DLD1 (cell line): ENCODE data around the gene PHACTR2.
"Not testable (repeated sequence)": the region's sequence is repeated elsewhere in the genome, so short reads cannot be mapped to it uniquely, and the experiment has no call there.

ENCODE experiments used
- in situ Hi-C: cut with HindIII; loops from 2 replicates; pipeline ENCODE4 v1.10.0; 2017; ENCODE audit warnings: low sequenced_read_pairs

PHACTR2 gene

DNA sequence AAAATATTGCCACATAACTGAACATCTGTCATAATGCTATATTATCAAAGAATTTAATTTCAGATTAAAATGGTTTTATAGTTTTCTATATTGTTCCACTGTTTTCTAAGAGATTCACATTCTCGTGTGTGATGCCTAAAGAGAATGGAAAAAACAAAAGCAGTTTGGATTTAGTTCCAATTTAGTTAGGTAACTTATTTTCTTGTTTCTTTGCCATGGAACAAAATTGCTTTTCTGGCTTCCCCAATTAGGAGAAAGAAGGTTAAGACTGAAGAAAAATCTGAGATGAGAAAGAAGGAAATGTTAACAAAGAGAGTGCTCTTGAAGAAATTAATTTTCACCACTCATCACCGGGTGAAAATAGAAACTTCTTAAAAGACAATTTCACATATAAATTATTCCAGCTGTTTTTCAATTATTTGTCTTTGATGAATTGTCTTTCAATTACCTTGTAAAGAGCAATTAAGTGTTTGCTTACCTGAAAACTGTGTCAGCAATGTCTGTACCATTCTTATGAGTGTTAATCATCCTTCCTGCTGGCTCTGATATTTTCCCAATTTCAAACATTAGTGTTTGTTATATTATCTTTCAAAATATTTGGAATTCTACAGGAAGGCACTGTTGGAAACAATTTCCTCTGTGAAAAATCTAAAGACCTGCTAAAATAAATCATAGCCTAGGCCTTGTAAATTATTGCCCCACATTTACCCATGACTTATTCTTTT is 19.5 kb downstream of the PHACTR2 start:
- in situ Hi-C loops = no loop called here

DNA sequence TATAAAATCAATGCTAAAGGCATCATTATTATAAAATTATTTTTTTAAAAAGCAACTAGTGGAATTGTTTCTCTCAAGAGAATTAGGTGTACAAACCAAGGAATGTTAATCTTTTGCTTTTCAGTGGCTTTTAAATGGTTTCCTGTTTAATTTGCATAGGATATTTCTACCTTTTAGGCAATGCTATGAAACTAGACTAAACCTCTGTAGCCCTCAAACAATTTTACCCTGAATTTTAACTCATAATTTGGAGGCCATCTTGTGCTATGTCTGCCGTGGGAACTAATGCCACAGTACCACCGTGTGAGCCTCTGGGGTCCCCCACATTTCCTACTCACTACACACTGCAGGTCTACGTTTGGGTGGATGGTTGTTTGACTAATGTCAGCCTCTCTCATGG is 20.6 kb downstream of the PHACTR2 start:
- in situ Hi-C loops = no loop called here

DNA sequence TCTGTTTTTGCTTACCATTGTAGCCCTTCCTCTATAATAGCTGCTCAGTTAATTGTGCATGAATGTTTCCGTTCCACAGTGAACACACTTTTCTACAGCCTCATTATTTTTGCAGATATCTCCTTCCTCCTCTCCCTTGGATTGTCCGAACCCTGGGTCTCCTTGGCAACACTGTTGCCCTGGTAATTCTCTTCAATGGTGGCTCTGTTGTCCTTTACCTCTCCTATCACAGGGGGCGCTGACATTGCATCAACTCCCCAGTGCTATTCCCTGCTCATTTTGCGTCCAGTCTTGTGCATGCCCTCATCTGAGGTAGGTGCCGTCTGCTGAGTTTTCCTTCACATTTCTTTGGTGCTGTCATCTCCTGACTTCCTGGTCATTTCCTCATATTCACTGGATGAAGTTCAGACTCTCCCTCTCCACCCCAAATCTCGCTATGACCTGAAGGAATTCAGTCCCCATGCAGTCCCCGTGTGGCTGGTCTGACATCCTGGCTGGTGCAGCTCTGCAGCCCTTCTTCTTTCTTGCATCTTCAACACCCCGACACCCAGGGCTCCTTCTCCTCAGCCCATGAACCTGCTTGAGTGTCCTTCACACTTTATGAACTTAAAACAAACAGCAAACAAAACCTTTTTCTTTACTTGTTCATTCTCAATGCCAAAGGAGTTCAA is 21.1 kb downstream of the PHACTR2 start:
- in situ Hi-C loops = no loop called here

DNA sequence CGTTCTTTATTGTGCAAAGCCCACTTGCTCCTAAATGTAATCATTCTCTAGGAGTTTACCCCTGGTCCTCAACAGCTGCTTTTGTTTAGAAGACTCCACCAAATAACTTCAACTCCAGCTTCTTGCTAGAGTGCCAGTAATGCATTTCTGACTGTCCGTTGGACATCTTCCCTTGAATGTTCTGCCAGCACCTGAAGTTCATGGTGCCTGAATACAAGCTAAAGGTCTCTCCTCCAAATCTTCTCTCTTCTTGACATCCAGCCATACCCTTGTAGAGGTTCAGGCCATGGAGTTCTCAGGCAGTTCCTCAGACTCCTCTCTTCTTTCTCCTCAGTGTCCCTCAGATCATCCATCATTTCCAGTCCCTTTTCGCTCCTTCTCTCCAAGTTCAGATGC is 21.7 kb downstream of the PHACTR2 start:
- in situ Hi-C loops = no loop called here

DNA sequence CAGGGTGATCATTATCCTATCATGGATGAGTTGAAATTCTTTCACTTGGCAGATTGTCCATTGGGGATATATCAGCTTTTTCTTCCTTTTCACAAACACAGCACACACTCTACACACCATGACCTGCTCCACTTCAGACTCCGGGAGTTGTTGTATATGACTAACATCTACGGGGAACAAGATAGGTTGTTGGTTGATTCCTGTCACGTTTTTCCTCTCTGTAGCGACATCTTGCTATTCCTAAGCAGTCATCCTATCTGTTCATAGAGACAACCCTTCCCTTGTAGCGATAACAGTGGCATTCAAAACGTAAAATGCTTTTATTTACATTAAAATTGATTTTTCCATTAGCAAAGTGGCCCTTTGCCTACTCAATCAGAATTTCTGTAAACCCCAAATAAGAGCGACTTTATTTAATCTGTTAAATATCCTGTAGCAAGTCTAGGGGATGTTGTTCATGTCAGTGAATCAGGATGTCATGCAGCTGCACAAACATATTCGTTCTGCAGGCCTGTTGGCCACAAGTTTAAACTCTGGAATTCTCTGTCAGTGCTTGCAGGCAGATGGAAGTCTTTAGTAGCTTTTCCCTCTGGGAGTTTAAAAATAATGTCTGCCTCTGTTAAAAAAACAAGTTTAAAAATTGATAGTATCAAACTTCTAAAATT is 23.1 kb downstream of the PHACTR2 start:
- in situ Hi-C loops = no loop called here

DNA sequence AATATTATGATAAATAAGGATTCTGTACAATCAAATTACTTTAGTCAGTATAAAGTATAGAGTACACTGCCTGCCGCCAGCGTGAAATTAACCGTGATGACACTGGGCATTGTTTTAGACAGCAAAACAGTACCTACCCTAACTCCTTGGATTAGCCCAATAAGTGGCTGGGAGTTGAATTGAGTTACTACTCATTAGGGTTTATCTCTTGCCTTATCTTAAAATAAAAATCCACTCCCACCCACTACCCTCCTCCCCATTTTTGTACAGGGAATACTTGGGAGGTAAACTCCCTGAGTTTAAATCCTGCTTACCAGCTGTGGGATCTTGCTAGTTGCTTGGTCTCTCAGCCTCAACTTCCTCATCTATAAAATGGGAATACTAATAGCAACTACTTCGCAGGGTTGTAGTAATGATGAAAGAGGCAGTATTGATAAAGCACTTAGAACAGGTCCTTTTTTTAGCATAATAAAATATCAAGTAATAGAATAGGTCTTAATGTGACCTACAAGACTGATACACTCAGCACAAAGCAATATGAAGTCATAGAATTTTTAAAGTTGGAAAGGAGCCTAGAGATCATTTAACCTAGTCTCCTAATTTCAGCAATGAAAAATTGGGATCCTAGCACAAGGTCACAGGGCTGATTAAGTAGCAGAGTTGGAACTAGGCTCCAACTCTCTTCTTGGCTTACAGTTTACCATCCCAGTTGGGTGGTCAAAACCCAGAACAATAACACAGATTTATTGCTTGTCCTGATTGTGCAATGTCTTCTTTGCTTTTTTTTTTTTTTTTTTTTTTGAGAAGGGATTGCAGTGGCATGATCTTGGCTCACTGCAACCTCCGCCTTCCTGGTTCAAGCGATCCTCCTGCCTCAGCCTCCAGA is 23.8 kb downstream of the PHACTR2 start:
- in situ Hi-C loops = no loop called here

DNA sequence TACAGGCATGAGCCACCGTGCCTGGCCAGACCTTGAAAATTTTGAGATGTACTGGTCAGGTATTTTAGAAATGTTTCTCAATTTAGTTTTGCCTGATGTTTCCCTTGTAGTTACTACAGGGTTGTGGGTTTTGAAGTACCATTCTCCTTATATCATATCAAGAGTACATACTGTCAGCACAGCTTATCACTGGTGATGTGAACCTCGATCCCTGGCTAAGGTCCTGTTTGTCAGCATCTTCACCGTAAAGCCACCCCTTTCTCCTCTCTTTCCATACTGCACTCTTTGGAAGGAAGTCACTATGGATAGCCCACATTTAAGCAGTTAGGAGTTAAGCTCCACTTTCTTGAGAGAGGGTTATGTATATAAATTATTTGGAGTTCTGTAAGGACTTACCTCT is 27.8 kb downstream of the PHACTR2 start:
- in situ Hi-C loops = no loop called here

DNA sequence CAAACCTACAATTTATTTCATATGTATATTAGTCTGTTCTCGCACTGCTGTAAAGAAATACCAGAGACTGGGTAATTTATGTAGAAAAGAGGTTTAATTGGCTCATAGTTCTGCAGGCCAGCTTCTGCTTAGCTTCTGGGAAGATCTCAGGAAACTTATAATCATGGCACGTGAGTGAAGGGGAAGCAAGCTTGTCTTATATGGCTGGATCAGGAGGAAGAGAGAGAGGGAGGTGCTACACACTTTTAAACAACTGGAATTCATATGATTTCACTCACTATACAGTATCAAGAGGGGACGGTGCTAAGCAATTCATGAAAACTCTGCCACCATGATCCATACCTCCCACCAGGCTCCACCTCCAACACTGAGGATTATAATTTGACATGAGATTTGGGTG is 29.9 kb downstream of the PHACTR2 start:
- in situ Hi-C loops = no loop called here

DNA sequence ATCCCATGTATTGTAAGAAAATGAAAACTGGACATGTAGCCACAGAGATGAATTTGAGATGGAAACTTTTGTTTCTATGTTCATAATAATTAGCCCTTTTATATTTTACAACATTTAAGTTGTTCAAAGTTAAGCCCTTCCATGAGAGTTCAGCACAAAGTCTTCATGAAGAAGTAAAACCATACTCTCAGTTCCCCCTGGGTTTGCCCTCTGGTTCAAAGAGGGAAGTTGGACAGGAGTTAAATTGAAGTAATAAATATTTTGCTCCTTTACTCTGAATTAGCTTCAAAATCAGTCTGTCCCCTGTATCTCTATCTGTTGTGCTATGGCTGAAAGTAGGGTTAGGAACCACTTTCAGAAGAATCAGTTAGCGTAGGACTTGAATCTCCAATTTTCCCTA is 31.1 kb downstream of the PHACTR2 start:
- in situ Hi-C loops = no loop called here

DNA sequence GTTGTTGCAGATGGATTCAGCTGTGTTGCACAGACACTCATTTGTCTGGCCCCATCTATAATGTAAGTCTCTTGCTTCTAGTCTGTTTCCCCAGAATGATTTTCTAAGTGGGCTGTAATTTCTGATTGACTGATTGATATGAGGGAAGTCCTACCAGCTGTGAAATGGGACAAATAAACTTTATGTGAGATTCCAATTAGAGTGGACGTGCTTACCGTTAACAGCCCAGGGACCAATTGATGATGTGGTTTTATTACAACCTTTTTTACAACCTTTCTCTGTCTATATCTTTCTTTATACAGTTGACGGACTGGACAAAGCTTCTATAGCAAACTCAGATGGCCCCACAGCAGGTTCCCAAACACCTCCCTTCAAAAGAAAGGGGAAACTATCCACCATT is 33.9 kb downstream of the PHACTR2 start:
- in situ Hi-C loops = no loop called here

DNA sequence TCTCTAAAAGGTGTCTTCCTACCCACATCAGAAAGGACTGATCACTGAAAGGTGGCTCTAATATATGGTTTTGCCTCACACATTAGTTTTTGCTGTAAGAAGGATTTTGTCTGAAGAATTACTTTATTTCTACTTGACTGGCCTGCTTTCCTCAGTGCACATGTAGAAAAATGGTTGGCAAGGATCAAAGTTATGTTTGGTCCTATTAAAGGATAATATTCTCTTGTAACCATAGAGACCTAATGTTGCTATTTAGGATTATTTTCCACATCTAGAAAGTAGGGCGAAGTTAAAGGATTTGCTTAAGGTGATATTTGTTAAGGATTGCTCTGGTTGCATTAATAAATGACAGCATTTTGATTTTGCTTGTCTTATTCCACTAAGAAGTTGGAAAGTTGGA is 40.7 kb downstream of the PHACTR2 start:
- in situ Hi-C loops = no loop called here

DNA sequence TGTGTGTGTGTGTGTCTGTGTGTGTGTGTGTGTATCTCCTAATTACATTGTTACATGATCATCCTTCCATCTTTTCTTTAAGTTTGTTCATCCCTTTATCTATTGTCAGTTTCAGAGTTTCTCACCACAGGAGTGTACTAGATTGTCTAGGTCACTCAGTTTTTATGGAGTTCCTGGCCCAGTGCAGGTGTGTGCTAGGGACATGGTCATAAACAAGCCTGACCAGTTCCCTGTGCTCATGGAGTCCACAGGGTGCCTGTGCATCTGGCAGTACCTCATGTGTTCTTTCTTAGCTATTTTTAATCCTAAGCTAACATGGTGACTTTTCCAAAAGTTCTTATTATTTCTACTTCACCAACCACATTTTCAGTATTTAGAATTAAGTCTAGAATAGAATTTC is 43.9 kb downstream of the PHACTR2 start:
- in situ Hi-C loops = no loop called here

DNA sequence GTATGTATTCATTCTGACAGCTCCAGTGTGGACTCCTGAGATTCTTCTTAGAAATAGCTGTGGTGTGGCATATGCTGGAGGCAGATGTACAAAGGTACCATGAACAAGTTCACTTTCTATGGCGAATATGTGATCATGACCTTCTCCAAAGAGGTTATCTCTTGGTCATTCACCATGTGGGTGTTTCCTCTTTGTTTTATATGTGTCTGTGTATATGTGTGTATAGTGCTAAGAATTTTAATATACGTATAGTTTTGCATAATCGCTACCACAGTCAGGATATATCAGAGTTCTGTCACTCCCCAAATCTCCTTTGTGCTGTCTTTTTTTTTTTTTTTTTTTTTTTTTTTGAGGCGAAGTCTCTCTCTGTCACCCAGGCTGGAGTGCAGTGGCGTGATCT is 47.1 kb downstream of the PHACTR2 start:
- in situ Hi-C loops = no loop called here

DNA sequence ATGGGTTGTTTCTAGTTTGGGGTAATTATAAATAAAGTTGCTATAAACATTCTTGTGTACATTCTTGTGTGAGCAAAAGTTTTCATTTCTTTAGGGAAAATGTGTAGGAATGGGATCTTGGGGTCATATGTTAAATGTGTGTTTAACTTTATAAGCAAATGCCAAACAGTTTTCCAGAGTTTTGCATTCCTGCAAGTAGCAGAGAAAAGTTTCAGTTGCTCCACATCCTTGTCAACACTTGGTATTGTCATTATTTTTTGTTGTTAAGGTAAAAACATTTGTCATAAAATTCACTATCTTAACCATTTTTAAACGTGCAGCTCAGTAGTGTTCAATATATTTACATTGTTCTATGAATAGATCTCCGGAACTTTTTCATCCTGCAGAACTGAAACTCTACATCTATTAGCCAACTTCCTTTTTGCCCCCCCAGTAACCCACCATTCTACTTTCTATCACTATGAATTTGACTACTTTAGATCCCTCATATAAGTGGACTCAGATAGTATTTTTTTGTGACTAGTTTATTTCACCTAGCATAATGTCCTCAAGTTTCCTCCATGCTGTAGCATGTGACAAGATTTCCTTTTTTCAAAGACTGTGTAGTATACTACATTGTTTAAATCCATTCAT is 48.4 kb downstream of the PHACTR2 start:
- in situ Hi-C loops = no loop called here

DNA sequence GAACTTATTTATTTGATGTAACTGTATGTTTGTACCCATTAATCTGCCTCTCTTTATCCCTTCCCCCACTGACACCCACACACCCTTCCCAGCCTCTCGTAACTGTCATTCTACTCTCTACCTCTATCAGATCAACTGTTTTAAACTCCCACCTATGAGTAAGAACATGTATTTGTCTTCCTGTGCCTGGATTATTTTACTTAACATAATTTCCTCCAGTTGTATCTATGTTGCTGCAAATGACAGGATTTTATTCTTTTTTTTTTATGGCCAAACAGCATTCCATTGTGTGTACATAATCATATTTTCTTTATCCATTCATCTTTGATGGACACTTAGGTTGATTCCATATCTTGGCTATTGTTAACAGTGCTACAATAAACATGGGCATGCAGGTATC is 49.3 kb downstream of the PHACTR2 start:
- in situ Hi-C loops = no loop called here

DNA sequence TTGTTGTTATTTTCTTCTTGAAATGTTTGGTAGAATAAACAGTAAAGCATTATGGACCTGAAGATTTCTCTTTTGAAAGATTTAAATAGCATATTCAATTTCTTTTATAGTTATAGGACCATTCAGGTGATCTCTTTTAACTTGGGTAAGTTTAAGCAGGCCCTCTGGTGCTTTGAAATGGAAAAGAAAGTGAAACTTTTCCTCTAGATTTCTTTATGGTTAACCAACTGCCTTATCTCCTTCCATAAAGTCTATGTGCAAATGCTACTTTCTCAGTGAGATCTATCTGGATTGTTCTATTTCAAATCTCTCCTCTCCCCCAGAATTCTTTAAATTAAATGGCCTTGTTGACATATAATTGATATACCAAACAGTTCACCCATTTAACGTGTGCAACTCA is 54.0 kb downstream of the PHACTR2 start:
- in situ Hi-C loops = no loop called here

DNA sequence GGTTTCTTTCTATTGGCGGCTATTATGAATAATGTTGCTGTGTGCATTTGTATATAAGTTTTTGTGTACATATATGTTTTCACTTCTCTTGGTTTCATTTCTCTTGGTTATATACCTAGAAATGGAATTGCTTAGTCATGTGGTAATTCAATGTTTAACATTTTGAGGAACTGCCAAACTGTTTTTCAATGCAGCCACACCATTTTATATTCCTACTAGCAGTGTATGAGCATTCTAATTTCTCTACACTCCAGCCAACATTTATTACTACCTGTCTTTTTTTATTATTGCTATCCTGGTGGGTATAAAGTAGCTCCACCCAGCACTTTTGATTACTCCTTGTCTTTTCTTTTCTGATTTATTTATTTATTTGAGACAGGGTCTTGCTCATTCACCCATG is 54.8 kb downstream of the PHACTR2 start:
- in situ Hi-C loops = no loop called here

DNA sequence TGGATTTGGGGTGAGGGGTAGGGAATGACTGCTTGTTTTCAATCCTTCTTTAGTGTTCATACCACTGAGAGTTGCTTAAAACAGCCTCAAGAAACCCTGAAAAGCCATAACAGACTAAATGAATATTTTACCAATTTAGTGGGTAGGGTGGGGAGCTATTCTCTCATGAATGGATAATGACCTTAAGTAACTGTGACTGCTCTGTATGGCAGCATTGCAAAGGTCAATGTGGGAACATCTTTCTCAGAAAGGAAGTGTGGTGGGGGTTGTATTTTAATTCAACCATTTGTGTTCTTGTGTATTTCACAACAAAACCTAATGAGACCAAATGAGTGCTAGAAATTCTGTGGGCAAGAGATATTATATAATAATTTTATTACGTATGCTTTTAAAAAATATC is 55.7 kb downstream of the PHACTR2 start:
- in situ Hi-C loops = no loop called here

DNA sequence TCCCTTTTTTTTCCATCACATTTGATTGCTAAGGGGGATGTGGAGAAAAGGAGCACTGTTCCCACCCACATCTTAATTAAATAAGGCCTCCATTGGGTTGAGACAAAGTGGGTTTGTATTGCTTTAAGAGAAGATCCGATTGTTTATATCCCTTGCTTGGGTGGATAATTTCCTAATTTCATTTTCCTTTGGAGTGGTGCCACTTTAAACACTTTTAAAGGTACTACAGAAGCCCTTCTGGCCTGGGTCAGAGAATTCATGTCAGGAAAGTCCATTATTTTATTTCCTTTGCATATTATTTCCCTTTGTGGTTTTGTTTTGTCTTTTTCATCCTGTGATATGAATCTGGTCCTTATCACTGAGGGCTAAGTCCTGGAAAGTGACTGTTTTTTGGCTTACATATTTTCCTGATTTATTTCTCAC is 56.9 kb downstream of the PHACTR2 start:
- in situ Hi-C loops = no loop called here

DNA sequence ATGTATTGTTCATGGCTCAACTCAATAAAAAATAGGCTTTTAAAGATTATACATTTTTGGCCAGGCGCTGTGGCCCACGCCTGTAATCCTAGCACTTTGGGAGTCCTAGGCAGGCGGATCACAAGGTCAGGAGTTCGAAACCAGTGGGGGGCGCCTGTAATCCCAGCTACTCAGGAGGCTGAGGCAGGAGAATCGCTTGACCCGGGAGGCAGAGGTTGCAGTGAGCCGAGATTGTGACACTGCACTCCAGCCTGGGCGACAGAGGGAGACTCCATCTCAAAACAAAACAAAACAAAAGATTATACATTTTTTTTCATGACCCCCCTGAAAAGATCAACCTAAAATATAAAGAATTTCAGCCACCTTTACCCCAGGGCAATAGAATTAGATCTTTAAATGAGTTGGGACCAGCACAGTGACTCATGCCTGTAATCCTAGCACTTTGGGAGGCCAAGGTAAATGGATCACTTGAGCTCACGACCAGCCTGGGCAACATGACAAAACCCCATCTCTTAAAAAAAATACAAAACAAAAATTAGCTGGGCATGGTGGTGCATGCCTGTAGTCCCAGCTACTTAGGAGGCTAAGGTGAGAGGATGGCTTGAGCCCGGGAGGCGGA is 60.4 kb downstream of the PHACTR2 start:
- in situ Hi-C loops = not testable (repeated sequence)
